Calu3 (cell line): Measurements from ENCODE around the gene FNDC3A. TPM values are rescaled to one million over a fixed set of nuclear protein-coding genes. Genes with fewer than 3 reads are reported as not detected.

ENCODE experiments used
- BruUV-seq: library from RNA; stranded (reverse); fragments of 400-500 nt; replicated peaks from 2 replicates; lab custom pipeline; 2021; lab: Mats Ljungman, UMichigan
- CTCF ChIA-PET: fragments of 300-600 bp; sonication (Branson Sonifier 250); formaldehyde crosslinking; loops from one replicate; lab custom pipeline; 2022; ENCODE audit warnings: antibody characterized with exemption; lab: Charles Lee
- DNase-seq: peaks from one replicate; pipeline ENCODE4 v3.0.0; 2022
- H3K27ac Mint-ChIP-seq: one replicate; pipeline ENCODE4 v1.8.0; 2022; ENCODE audit warnings: mixed read lengths; ENCODE audit not compliant: unreplicated experiment
- H3K27me3 Mint-ChIP-seq: one replicate; pipeline ENCODE4 v1.8.0; 2022; ENCODE audit warnings: mixed read lengths; ENCODE audit not compliant: unreplicated experiment
- H3K36me3 Mint-ChIP-seq: one replicate; pipeline ENCODE4 v1.8.0; 2022; ENCODE audit warnings: mild to moderate bottlenecking, moderate library complexity, mixed read lengths; ENCODE audit not compliant: insufficient read depth, unreplicated experiment
- H3K4me1 Mint-ChIP-seq: one replicate; pipeline ENCODE4 v1.8.0; 2022; ENCODE audit warnings: mild to moderate bottlenecking, low read depth, mixed read lengths; ENCODE audit not compliant: unreplicated experiment
- H3K4me3 Mint-ChIP-seq: one replicate; pipeline ENCODE4 v1.8.0; 2022; ENCODE audit warnings: mild to moderate bottlenecking, low read depth, moderate library complexity, mixed read lengths; ENCODE audit not compliant: unreplicated experiment
- H3K9me3 Mint-ChIP-seq: one replicate; pipeline ENCODE4 v1.8.0; 2022; ENCODE audit warnings: low read depth, mixed read lengths; ENCODE audit not compliant: unreplicated experiment
- intact Hi-C: fragments of 100-400 bp; cut with micrococcal nuclease; formaldehyde crosslinking; loops from one replicate; pipeline ENCODE4 v1.10.0; 2022; ENCODE audit not compliant: unreplicated experiment
- total RNA-seq: library from RNA; stranded (reverse); gene quantifications from 2 replicates; pipeline ENCODE4 v1.2.3, GENCODE V29; 2022
- TF ChIP-seq, protein P1 (sequence below): fragments of 200-600 bp; IDR thresholded peaks from one replicate; pipeline ENCODE4 v1.8.0; 2022; ENCODE audit warnings: antibody characterized with exemption; ENCODE audit not compliant: unreplicated experiment

FNDC3A gene
- total RNA-seq, 1 experiment from 2014 or later, result 36.2 TPM

DNA sequence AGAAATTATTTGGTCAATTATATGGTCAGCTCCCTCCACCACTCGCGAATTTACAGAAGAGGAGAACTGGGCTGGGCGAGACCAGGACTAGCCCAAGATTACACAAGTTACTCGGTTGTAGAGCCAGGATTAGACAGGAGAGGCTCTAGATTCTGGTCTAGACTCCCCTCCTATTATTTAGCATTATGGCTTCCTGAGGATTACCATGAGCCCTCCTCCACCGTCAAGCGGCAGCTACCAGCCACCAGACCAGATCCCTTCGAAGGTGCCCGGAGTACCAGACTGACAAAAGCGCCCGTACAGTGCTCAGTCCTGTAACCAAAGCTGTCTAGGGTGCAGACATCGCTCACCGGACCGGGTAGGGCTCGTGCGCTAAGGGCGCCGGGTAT is 243.9 kb downstream of the FNDC3A start:
- peaks cover 21% of the 10 kb centered on the region for H3K27me3 Mint-ChIP-seq
- no peak overlapping the region for H3K27ac Mint-ChIP-seq
- intact Hi-C loops, result no loop called here
- no peaks in the 10 kb centered on the region for H3K9me3 Mint-ChIP-seq
- no peaks in the 10 kb centered on the region for H3K4me1 Mint-ChIP-seq
- H3K36me3 Mint-ChIP-seq, result peaks cover 4% of the 10 kb centered on the region
- TF ChIP-seq, protein P1, sequence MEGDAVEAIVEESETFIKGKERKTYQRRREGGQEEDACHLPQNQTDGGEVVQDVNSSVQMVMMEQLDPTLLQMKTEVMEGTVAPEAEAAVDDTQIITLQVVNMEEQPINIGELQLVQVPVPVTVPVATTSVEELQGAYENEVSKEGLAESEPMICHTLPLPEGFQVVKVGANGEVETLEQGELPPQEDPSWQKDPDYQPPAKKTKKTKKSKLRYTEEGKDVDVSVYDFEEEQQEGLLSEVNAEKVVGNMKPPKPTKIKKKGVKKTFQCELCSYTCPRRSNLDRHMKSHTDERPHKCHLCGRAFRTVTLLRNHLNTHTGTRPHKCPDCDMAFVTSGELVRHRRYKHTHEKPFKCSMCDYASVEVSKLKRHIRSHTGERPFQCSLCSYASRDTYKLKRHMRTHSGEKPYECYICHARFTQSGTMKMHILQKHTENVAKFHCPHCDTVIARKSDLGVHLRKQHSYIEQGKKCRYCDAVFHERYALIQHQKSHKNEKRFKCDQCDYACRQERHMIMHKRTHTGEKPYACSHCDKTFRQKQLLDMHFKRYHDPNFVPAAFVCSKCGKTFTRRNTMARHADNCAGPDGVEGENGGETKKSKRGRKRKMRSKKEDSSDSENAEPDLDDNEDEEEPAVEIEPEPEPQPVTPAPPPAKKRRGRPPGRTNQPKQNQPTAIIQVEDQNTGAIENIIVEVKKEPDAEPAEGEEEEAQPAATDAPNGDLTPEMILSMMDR, result no peak
- CTCF ChIA-PET, result no interaction called here
- BruUV-seq, result no TSS peak
- peak overlapping the region; percentile 61 for H3K4me3 Mint-ChIP-seq
- DNase-seq, result no peak

DNA sequence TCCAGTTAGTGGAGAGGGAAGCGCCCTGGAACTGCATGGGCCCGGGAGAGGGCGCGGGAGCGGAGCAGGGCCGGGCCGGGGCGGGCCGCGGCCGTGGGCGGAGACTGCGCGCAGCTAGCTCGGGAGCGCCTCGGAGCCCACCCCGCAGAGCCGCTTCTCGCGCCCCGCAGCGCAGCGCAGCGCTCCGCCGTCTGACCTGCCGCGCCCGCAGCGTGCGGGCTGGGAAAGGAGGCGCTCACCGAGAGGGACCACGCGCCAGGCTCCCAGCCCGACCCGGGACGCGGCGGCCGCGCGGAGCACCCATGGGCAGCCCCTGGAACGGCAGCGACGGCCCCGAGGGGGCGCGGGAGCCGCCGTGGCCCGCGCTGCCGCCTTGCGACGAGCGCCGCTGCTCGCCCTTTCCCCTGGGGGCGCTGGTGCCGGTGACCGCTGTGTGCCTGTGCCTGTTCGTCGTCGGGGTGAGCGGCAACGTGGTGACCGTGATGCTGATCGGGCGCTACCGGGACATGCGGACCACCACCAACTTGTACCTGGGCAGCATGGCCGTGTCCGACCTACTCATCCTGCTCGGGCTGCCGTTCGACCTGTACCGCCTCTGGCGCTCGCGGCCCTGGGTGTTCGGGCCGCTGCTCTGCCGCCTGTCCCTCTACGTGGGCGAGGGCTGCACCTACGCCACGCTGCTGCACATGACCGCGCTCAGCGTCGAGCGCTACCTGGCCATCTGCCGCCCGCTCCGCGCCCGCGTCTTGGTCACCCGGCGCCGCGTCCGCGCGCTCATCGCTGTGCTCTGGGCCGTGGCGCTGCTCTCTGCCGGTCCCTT is 244.5 kb downstream of the FNDC3A start, which contains the start of gene MLNR:
MLNR (plus strand) TSS at position 303 of the 820 bp plus-strand sequence; CDS start at position 303, 0 bp downstream.
- peaks cover 21% of the 10 kb centered on the region for H3K27me3 Mint-ChIP-seq

DNA sequence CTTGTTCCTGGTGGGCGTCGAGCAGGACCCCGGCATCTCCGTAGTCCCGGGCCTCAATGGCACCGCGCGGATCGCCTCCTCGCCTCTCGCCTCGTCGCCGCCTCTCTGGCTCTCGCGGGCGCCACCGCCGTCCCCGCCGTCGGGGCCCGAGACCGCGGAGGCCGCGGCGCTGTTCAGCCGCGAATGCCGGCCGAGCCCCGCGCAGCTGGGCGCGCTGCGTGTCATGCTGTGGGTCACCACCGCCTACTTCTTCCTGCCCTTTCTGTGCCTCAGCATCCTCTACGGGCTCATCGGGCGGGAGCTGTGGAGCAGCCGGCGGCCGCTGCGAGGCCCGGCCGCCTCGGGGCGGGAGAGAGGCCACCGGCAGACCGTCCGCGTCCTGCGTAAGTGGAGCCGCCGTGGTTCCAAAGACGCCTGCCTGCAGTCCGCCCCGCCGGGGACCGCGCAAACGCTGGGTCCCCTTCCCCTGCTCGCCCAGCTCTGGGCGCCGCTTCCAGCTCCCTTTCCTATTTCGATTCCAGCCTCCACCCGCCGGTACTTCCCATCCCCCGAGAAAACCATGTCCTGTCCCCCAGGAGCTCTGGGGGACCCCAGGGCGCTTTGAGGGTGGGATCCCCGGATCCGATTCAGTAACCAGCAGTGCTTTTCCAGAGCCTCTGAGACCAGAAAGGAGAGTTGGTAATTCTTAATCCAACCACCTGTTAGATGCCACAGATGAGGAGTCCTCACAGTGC is 245.3 kb downstream of the FNDC3A start:
- DNase-seq, result no peak
- Mint-ChIP-seq H3K4me1 (no peaks in the 10 kb centered on the region), H3K27me3 (peaks cover 21% of the 10 kb centered on the region), H3K36me3 (peaks cover 4% of the 10 kb centered on the region), H3K27ac (no peak overlapping the region), H3K4me3 (peak overlapping the region; percentile 61), H3K9me3 (no peaks in the 10 kb centered on the region)
- intact Hi-C loops, result no loop called here
- CTCF ChIA-PET, result no interaction called here
- TF ChIP-seq, protein P1, result no peak
- no TSS peak for BruUV-seq

More for the DNA sequence above, 244.5 kb downstream of the FNDC3A start, which contains the start of gene MLNR:
- CTCF ChIA-PET, result no interaction called here
- H3K36me3 Mint-ChIP-seq, result peaks cover 4% of the 10 kb centered on the region
- peak within 1 kb of the TSS; percentile 61 for H3K4me3 Mint-ChIP-seq
- H3K9me3 Mint-ChIP-seq, result no peaks in the 10 kb centered on the region
- intact Hi-C loops, result no loop called here
- BruUV-seq, result no TSS peak
- TF ChIP-seq, protein P1, result peak; percentile 39
- H3K27ac Mint-ChIP-seq, result no peak within 1 kb of the TSS
- H3K4me1 Mint-ChIP-seq, result no peaks in the 10 kb centered on the region
- peak; percentile 62 for DNase-seq

DNA sequence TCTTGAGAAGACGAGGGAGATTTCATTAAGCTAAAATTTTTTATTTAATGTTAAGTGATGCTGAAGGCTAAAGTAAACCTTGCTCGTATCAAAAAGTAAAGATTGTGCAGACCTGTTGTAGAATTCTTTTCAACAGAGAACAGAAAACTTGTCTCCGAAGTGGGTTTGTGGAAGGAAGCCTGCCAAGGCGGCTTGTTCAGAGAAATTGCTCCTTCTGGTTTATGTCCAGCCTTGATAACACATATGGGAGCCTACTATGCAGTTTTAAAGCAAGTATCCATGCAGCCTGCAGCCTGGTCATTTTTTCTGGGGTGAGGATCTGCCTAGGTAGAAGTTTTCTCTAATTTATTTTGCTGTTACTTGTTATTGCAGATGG is 245.9 kb downstream of the FNDC3A start:
- TF ChIP-seq, protein P1, result no peak
- DNase-seq, result no peak
- CTCF ChIA-PET, result no interaction called here
- Mint-ChIP-seq H3K4me1 (no peaks in the 10 kb centered on the region), H3K27ac (no peak overlapping the region), H3K9me3 (no peaks in the 10 kb centered on the region), H3K4me3 (peak overlapping the region; percentile 61), H3K36me3 (peaks cover 4% of the 10 kb centered on the region), H3K27me3 (peaks cover 21% of the 10 kb centered on the region)
- BruUV-seq, result no TSS peak
- intact Hi-C loops, result no loop called here
